DMS153 treated with DMSO at 0.1 percent for 48 hours (cell line): ENCODE results near the gene COL4A1.

Experiments used
- DNase-seq: peaks from one replicate; lab custom pipeline; 2025; ENCODE audit not compliant: unreplicated experiment; lab: John Stamatoyannopoulos, UW

COL4A1 gene

GRCh38 chr13:110261166-110262081 lies 45.5 kb downstream of the COL4A1 start:
- no peak for DNase-seq

- no peak for DNase-seq
Measured at GRCh38 chr13:110259651-110260050, 47.3 kb downstream of the COL4A1 start.

- DNase-seq, result no peak
Measured at GRCh38 chr13:110258876-110259631, 47.9 kb downstream of the COL4A1 start.

- DNase-seq, result no peak
Measured at GRCh38 chr13:110257408-110257807, 49.5 kb downstream of the COL4A1 start.

- no peak for DNase-seq
Measured at GRCh38 chr13:110256126-110256905, 50.6 kb downstream of the COL4A1 start.

GRCh38 chr13:110254751-110255553 lies 52.0 kb downstream of the COL4A1 start:
- no peak for DNase-seq

GRCh38 chr13:110254151-110254679 lies 52.7 kb downstream of the COL4A1 start:
- no peak for DNase-seq

GRCh38 chr13:110251193-110251819 lies 55.7 kb downstream of the COL4A1 start:
- DNase-seq, result no peak

GRCh38 chr13:110250258-110250891 lies 56.6 kb downstream of the COL4A1 start:
- no peak for DNase-seq

- no peak for DNase-seq
Measured at GRCh38 chr13:110249326-110249725, 57.6 kb downstream of the COL4A1 start.

GRCh38 chr13:110248449-110249143 lies 58.4 kb downstream of the COL4A1 start:
- DNase-seq, result no peak

GRCh38 chr13:110246530-110246929 lies 60.4 kb downstream of the COL4A1 start:
- DNase-seq, result no peak

GRCh38 chr13:110245416-110245899 lies 61.5 kb downstream of the COL4A1 start:
- no peak for DNase-seq

- no peak for DNase-seq
Measured at GRCh38 chr13:110244976-110245375, 62.0 kb downstream of the COL4A1 start.

GRCh38 chr13:110244071-110244830 lies 62.7 kb downstream of the COL4A1 start:
- DNase-seq, result no peak

GRCh38 chr13:110242615-110243014 lies 64.3 kb downstream of the COL4A1 start:
- DNase-seq, result no peak

GRCh38 chr13:110240943-110241342 lies 66.0 kb downstream of the COL4A1 start:
- DNase-seq, result no peak

- no peak for DNase-seq
Measured at GRCh38 chr13:110240352-110240751, 66.6 kb downstream of the COL4A1 start.
